Neural cell (in vitro differentiated cells): ENCODE results near the gene ATP2A2. TPM values are rescaled to one million over a fixed set of nuclear protein-coding genes. Genes with fewer than 3 reads are reported as not detected.

ENCODE experiments used
- H2AFZ ChIP-seq: fragments of 200-600, 300-800 bp; sonication (generic), shearing (Covaris generic); 2 replicates; pipeline ENCODE4 v1.6.0; 2014; ENCODE audit warnings: low read depth, mild to moderate bottlenecking, antibody characterized with exemption, low read length, moderate library complexity
- H3F3A ChIP-seq: fragments of 200-600 bp; shearing (Covaris generic); 2 replicates; pipeline ENCODE4 v1.6.1; 2016; ENCODE audit warnings: mild to moderate bottlenecking, moderate library complexity, mixed read lengths, antibody characterized with exemption, low read length; ENCODE audit not compliant: insufficient read depth, poor library complexity, severe bottlenecking
- H3K27ac ChIP-seq: fragments of 200-600, 300-800 bp; sonication (generic), shearing (Covaris generic); 2 replicates; pipeline ENCODE4 v1.5.1; 2014; ENCODE audit warnings: mild to moderate bottlenecking, low read length, moderate library complexity
- H3K27me3 ChIP-seq: fragments of 300-800, 200-600 bp; sonication (generic), shearing (Covaris generic); 2 replicates; pipeline ENCODE4 v1.6.0; 2014; ENCODE audit warnings: mild to moderate bottlenecking, low read depth, low read length, moderate library complexity; ENCODE audit not compliant: insufficient read depth
- H3K36me3 ChIP-seq: fragments of 300-800, 200-600 bp; sonication (generic), shearing (Covaris generic); 2 replicates; pipeline ENCODE4 v1.5.1; 2014; ENCODE audit warnings: mild to moderate bottlenecking, antibody characterized with exemption, low read length, moderate library complexity; ENCODE audit not compliant: insufficient read depth
- H3K4me2 ChIP-seq: fragments of 300-800, 200-600 bp; sonication (generic), shearing (Covaris generic); 2 replicates; pipeline ENCODE4 v1.6.0; 2014; ENCODE audit warnings: mild to moderate bottlenecking, low read length
- H3K4me3 ChIP-seq: fragments of 300-800, 200-600 bp; sonication (generic), shearing (Covaris generic); 2 replicates; pipeline ENCODE4 v1.5.1; 2014; ENCODE audit warnings: mild to moderate bottlenecking, low read length, moderate library complexity
- H3K79me2 ChIP-seq: fragments of 200-600 bp; shearing (Covaris generic); replicated peaks from 2 replicates; pipeline ENCODE4 v1.6.0; 2014; ENCODE audit warnings: mild to moderate bottlenecking, low read length, moderate library complexity; ENCODE audit not compliant: insufficient read depth
- H3K9ac ChIP-seq: fragments of 300-800, 200-600 bp; sonication (generic), shearing (Covaris generic); 2 replicates; pipeline ENCODE4 v1.6.1; 2016; ENCODE audit warnings: mild to moderate bottlenecking, low read length, mixed read lengths
- H3K9me2 ChIP-seq: fragments of 200-600 bp; shearing (Covaris generic); 2 replicates; pipeline ENCODE4 v1.6.1; 2016; ENCODE audit warnings: mild to moderate bottlenecking, low read length, mixed read lengths; ENCODE audit not compliant: insufficient read depth
- H3K9me3 ChIP-seq: fragments of 200-600, 300-800 bp; sonication (generic), shearing (Covaris generic); 2 replicates; pipeline ENCODE4 v1.6.1; 2016; ENCODE audit warnings: mild to moderate bottlenecking, mixed run types, low read length, moderate library complexity, mixed read lengths
- H4K20me1 ChIP-seq: fragments of 200-600 bp; shearing (Covaris generic); 2 replicates; pipeline ENCODE4 v1.6.1; 2016; ENCODE audit warnings: mild to moderate bottlenecking, mixed run types; ENCODE audit not compliant: insufficient read depth
- EP300 ChIP-seq: fragments of 450-650 bp; conservative IDR thresholded peaks from 2 replicates; pipeline ENCODE4 v1.6.1; 2014; ENCODE audit warnings: antibody characterized with exemption, mild to moderate bottlenecking, moderate library complexity; ENCODE audit not compliant: poor library complexity, severe bottlenecking
- MXI1 ChIP-seq: fragments of 450-650 bp; conservative IDR thresholded peaks from 2 replicates; pipeline ENCODE4 v1.6.1; 2014; ENCODE audit warnings: antibody characterized with exemption, mild to moderate bottlenecking; ENCODE audit not compliant: poor library complexity, severe bottlenecking
- POLR2AphosphoS5 ChIP-seq: IDR thresholded peaks from 2 replicates; pipeline ENCODE4 v1.6.1; 2012
- RAD21 ChIP-seq: fragments of 450-650 bp; conservative IDR thresholded peaks from 2 replicates; pipeline ENCODE4 v1.6.1; 2014; ENCODE audit warnings: antibody characterized with exemption, mild to moderate bottlenecking, moderate library complexity
- REST ChIP-seq: IDR thresholded peaks from 2 replicates; pipeline ENCODE4 v1.6.1; 2012; ENCODE audit warnings: borderline replicate concordance
- SMC3 ChIP-seq: fragments of 450-650 bp; conservative IDR thresholded peaks from 2 replicates; pipeline ENCODE4 v1.6.1; 2014; ENCODE audit warnings: antibody characterized with exemption, mild to moderate bottlenecking, moderate library complexity; ENCODE audit not compliant: poor library complexity
- TAF1 ChIP-seq: IDR thresholded peaks from 2 replicates; pipeline ENCODE4 v1.6.1; 2012; ENCODE audit warnings: low read depth
- polyA plus RNA-seq: library from polyadenylated mRNA; depleted of rRNA; stranded (reverse); fragments of >200 nt; gene quantifications from 2 replicates; pipeline ENCODE4 v1.2.3, GENCODE V29; 2014
- TF ChIP-seq, protein P1 (sequence below): fragments of 450-650 bp; IDR thresholded peaks from 2 replicates; pipeline ENCODE4 v1.5.1; 2014; ENCODE audit warnings: antibody characterized with exemption, mild to moderate bottlenecking, moderate library complexity; ENCODE audit not compliant: poor library complexity, severe bottlenecking

Gene ATP2A2
- polyA plus RNA-seq, 1 donor from 2014 or later = 49.0 TPM

DNA sequence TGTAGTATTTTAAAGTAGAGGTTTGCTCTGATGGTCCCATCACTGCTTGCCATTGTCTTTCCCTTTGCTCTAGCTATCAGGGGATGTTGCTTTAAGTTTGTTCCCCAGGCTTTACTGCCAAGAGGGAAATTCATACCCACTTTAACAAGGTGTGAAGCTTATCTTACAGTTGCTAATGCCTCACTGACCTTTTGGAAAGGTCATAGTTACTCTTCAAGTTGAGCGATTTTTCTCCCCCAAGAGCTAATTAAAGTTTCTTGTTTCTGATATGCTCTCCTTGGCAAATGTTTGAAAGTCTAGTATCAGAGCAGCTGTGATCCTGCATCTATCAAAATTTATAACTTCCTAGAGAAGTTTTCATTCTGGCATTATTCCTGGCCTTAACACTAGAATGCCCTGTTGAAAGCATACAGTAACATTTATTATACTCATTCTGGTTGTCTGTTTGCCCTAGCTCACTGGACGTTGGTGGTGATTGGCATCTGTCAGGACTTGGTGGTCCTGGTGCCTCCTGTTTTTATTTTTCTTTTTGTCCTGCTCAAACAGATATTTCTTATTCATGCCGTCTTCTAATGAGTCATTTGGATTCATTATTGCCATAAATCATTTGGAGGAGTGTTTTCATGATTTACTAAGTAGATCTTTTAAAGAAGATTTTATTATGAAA is 8.1 kb downstream of the ATP2A2 start:
- Histone ChIP-seq H3F3A (no peaks in the 10 kb centered on the region), H3K27ac (no peak overlapping the region), H3K9me3 (no peaks in the 10 kb centered on the region), H3K4me2 (no peak overlapping the region), H3K79me2 (peaks cover 83% of the 10 kb centered on the region), H4K20me1 (no peaks in the 10 kb centered on the region), H3K4me3 (no peak overlapping the region), H3K27me3 (no peaks in the 10 kb centered on the region), H3K9me2 (no peaks in the 10 kb centered on the region), H3K36me3 (no peaks in the 10 kb centered on the region), H3K9ac (no peak overlapping the region), H2AFZ (no peak overlapping the region)
- TF ChIP-seq POLR2AphosphoS5 (no peak), MXI1 (no peak)

- H3K9me2 ChIP-seq = no peaks in the 10 kb centered on the region
- H3K4me2 ChIP-seq = no peak overlapping the region
- no peak overlapping the region for H3K9ac ChIP-seq
- H2AFZ ChIP-seq = no peak overlapping the region
- no peak overlapping the region for H3K4me3 ChIP-seq
- no peaks in the 10 kb centered on the region for H3K9me3 ChIP-seq
- H3K27me3 ChIP-seq = no peaks in the 10 kb centered on the region
- no peaks in the 10 kb centered on the region for H3F3A ChIP-seq
- H4K20me1 ChIP-seq = no peaks in the 10 kb centered on the region
- no peak overlapping the region for H3K27ac ChIP-seq
- H3K79me2 ChIP-seq = peaks cover 82% of the 10 kb centered on the region
- no peak for TF ChIP-seq POLR2AphosphoS5
- TF ChIP-seq TAF1 = no peak
- TF ChIP-seq SMC3 = no peak
- TF ChIP-seq REST = no peak
- TF ChIP-seq EP300 = no peak
- no peak for TF ChIP-seq RAD21
- TF ChIP-seq MXI1 = no peak
- TF ChIP-seq, protein P1, sequence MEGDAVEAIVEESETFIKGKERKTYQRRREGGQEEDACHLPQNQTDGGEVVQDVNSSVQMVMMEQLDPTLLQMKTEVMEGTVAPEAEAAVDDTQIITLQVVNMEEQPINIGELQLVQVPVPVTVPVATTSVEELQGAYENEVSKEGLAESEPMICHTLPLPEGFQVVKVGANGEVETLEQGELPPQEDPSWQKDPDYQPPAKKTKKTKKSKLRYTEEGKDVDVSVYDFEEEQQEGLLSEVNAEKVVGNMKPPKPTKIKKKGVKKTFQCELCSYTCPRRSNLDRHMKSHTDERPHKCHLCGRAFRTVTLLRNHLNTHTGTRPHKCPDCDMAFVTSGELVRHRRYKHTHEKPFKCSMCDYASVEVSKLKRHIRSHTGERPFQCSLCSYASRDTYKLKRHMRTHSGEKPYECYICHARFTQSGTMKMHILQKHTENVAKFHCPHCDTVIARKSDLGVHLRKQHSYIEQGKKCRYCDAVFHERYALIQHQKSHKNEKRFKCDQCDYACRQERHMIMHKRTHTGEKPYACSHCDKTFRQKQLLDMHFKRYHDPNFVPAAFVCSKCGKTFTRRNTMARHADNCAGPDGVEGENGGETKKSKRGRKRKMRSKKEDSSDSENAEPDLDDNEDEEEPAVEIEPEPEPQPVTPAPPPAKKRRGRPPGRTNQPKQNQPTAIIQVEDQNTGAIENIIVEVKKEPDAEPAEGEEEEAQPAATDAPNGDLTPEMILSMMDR = no peak
- no peaks in the 10 kb centered on the region for H3K36me3 ChIP-seq
Measured at GRCh38 chr12:110289711-110290078, 8.6 kb downstream of the ATP2A2 start.
